IMR-90 (cell line): ENCODE results near the gene AGMO. TPM values are rescaled to one million over a fixed set of nuclear protein-coding genes. Genes with fewer than 3 reads are reported as not detected.

Experiments used
- ATAC-seq: fragments of 200-7000 bp; cut with Tn5 transposase; 2 replicates; pipeline ENCODE4 v1.9.1; 2020; ENCODE audit warnings: low read depth, mild to moderate bottlenecking, moderate library complexity
- BruUV-seq: library from RNA; stranded (reverse); fragments of 400-500 nt; replicated peaks from 2 replicates; lab custom pipeline; 2021; lab: Mats Ljungman, UMichigan
- CTCF ChIA-PET: fragments of 300-600 bp; formaldehyde crosslinking; extraction: SDS; loops from one replicate; lab custom pipeline; 2021; ENCODE audit warnings: antibody characterized with exemption; lab: Yijun Ruan, JAX
- POLR2A ChIA-PET: fragments of 300-600 bp; sonication (Branson Sonifier 250); formaldehyde crosslinking; loops from one replicate; lab custom pipeline; 2022; ENCODE audit warnings: antibody characterized with exemption; ENCODE audit not compliant: unreplicated experiment; lab: Charles Lee
- DNase-seq: peaks from one replicate; pipeline ENCODE4 v3.0.0; 2013
- H2AFZ ChIP-seq: replicated peaks from 2 replicates; pipeline ENCODE3; 2013; ENCODE audit warnings: low read length, mild to moderate bottlenecking; ENCODE audit not compliant: poor library complexity
- H2AK5ac ChIP-seq: 2 replicates; pipeline ENCODE4 v1.6.1; 2013; ENCODE audit warnings: low read depth, low read length, inconsistent platforms
- H2AK9ac ChIP-seq: replicated peaks from 2 replicates; pipeline ENCODE3; 2013; ENCODE audit warnings: mild to moderate bottlenecking, low read depth, low read length, moderate library complexity; ENCODE audit not compliant: poor library complexity
- H2BK120ac ChIP-seq: 2 replicates; pipeline ENCODE4 v1.6.1; 2013; ENCODE audit warnings: low read depth, low read length, inconsistent platforms
- H2BK15ac ChIP-seq: 3 replicates; pipeline ENCODE4 v1.6.1; 2013; ENCODE audit warnings: low read depth, low read length, inconsistent platforms
- H2BK20ac ChIP-seq: 2 replicates; pipeline ENCODE4 v1.6.1; 2013; ENCODE audit warnings: low read depth, mild to moderate bottlenecking, inconsistent platforms, low read length, moderate library complexity
- H2BK5ac ChIP-seq: 2 replicates; pipeline ENCODE4 v1.6.1; 2013; ENCODE audit warnings: mild to moderate bottlenecking, low read depth, low read length, inconsistent platforms; ENCODE audit not compliant: poor library complexity, severe bottlenecking
- H3K14ac ChIP-seq: replicated peaks from 2 replicates; pipeline ENCODE4 v1.6.1; 2013; ENCODE audit warnings: low read depth, low read length, inconsistent platforms
- H3K18ac ChIP-seq: 2 replicates; pipeline ENCODE4 v1.6.1; 2013; ENCODE audit warnings: low read depth, low read length, control low read depth
- H3K23ac ChIP-seq: 2 replicates; pipeline ENCODE4 v1.6.1; 2013; ENCODE audit warnings: low read depth, low read length, inconsistent platforms
- H3K27ac ChIP-seq: 2 replicates; pipeline ENCODE4 v1.5.1; 2013; ENCODE audit warnings: mild to moderate bottlenecking, control low read depth, low read length; ENCODE audit not compliant: insufficient read depth
- H3K27me3 ChIP-seq: 2 replicates; pipeline ENCODE4 v1.6.1; 2013; ENCODE audit warnings: low read length; ENCODE audit not compliant: control insufficient read depth, insufficient read depth
- H3K36me3 ChIP-seq: 2 replicates; pipeline ENCODE4 v1.6.1; 2013; ENCODE audit warnings: low read length, mixed read lengths; ENCODE audit not compliant: control insufficient read depth, insufficient read depth
- H3K4ac ChIP-seq: 2 replicates; pipeline ENCODE4 v1.6.1; 2013; ENCODE audit warnings: low read depth, low read length, inconsistent platforms
- H3K4me1 ChIP-seq: 2 replicates; pipeline ENCODE4 v1.6.1; 2013; ENCODE audit warnings: low read length, mixed read lengths; ENCODE audit not compliant: control insufficient read depth, insufficient read depth
- H3K4me2 ChIP-seq: 2 replicates; pipeline ENCODE4 v1.6.1; 2013; ENCODE audit warnings: low read depth, mild to moderate bottlenecking, control low read depth, low read length, moderate library complexity
- H3K4me3 ChIP-seq: 2 replicates; pipeline ENCODE4 v1.5.1; 2013; ENCODE audit warnings: low read depth, mild to moderate bottlenecking, control low read depth, low read length, moderate library complexity; ENCODE audit not compliant: insufficient read depth
- H3K56ac ChIP-seq: 2 replicates; pipeline ENCODE4 v1.6.1; 2013; ENCODE audit warnings: low read length, inconsistent platforms; ENCODE audit not compliant: insufficient read depth; ENCODE audit errors: extremely low read depth
- H3K79me1 ChIP-seq, 2 experiments: 2 replicates each; pipeline ENCODE4 v1.6.1; 2013; ENCODE audit warnings: low read length in 2 of 2, inconsistent platforms in 1 of 2, low read depth in 1 of 2
- H3K9ac ChIP-seq: 2 replicates; pipeline ENCODE4 v1.6.1; 2013; ENCODE audit warnings: low read depth, low read length, control low read depth
- H3K9me1 ChIP-seq: 2 replicates; pipeline ENCODE4 v1.6.1; 2013; ENCODE audit warnings: low read length, inconsistent platforms; ENCODE audit not compliant: insufficient read depth
- H3K9me3 ChIP-seq: 2 replicates; pipeline ENCODE4 v1.6.1; 2013; ENCODE audit warnings: low read length; ENCODE audit not compliant: control insufficient read depth, insufficient read depth
- H4K20me1 ChIP-seq: 2 replicates; pipeline ENCODE4 v1.6.1; 2013; ENCODE audit warnings: low read length, inconsistent platforms; ENCODE audit not compliant: insufficient read depth
- H4K5ac ChIP-seq: 2 replicates; pipeline ENCODE4 v1.6.1; 2013; ENCODE audit warnings: mild to moderate bottlenecking, low read depth, low read length, control low read depth
- H4K8ac ChIP-seq, 2 experiments: 2 replicates each; pipeline ENCODE4 v1.6.1; 2013; ENCODE audit warnings: low read depth in 2 of 2, low read length in 2 of 2, control low read depth in 1 of 2, inconsistent platforms in 1 of 2
- H4K91ac ChIP-seq: 2 replicates; pipeline ENCODE4 v1.6.1; 2013; ENCODE audit warnings: low read depth, low read length, inconsistent platforms; ENCODE audit not compliant: insufficient read depth
- WGBS, 2 experiments: methylation state at CpG; one replicate each; pipeline versions ENCODE4 v1.1.5 to v1.1.7; 2013; ENCODE audit warnings: missing lambda C conversion rate in 2 of 2; ENCODE audit not compliant: insufficient read length in 1 of 2; ENCODE audit errors: extremely low coverage in 2 of 2; 5-methylcytosine and 5-hydroxymethylcytosine counted together
- dilution Hi-C: fragments of 300-500 bp; cut with HindIII; formaldehyde crosslinking; loops from one replicate; pipeline ENCODE4 v1.14.3; 2018; ENCODE audit warnings: low sequenced_read_pairs; ENCODE audit not compliant: unreplicated experiment
- in situ Hi-C: fragments of 300-500 bp; cut with MboI; formaldehyde crosslinking; loops from 3 replicates; pipeline ENCODE4 v1.14.3; 2019; ENCODE audit warnings: low sequenced_read_pairs, inconsistent platforms, mixed read lengths
- intact Hi-C: fragments of 100-400 bp; cut with micrococcal nuclease; formaldehyde crosslinking; loops from 2 replicates; pipeline ENCODE4 v1.10.0; 2022
- polyA plus RNA-seq, 3 experiments: library from polyadenylated mRNA; depleted of rRNA; stranded (reverse); fragments of >200 nt; gene quantifications; 2 replicates each; pipeline ENCODE4 v1.2.3, GENCODE V29; 2012; ENCODE audit warnings: low replicate concordance in 1 of 3
- total RNA-seq: library from RNA; depleted of rRNA; stranded (reverse); fragments of >200 nt; gene quantifications from 2 replicates; pipeline ENCODE4 v1.2.3, GENCODE V29; 2012
- TF ChIP-seq, protein P1 (sequence below): conservative IDR thresholded peaks from 2 replicates; pipeline ENCODE4 v1.5.1; 2012; ENCODE audit warnings: mild to moderate bottlenecking, low read depth, low read length, improper control_type of control experiment

The AGMO gene
- total and polyA plus RNA-seq, 2 of the 4 experiments (the other 2 are of a cell fraction), result not detected

DNA sequence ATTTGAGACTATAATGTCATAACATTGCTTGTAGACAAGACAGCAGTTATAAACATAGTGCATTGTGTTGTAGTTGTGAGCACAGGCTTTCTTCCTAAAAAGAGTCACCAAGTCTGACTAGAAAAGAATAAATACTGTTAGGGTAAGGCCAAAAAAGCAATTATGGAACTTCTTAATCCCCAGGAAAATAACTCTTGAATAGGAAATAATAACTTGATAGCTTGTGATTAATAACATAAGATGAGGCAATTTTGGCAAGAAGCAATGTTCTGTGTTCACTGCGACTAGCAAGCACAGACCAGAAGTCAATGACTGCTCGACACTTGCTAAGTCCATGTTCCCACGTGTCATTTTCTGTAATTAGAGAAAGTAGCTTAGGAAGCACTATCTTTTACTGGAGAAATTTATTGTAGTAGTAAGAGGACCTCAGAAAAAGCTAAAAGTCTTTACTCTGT lies 97.1 kb downstream of the AGMO start:
- H3K79me1 ChIP-seq, result no peaks in the 10 kb centered on the region
- H3K27ac ChIP-seq, result no peak overlapping the region
- H2AK9ac ChIP-seq, result no peak overlapping the region
- BruUV-seq, result no TSS peak
- no peak overlapping the region for H4K5ac ChIP-seq
- H2AK5ac ChIP-seq, result no peak overlapping the region
- no peak overlapping the region for H3K4me2 ChIP-seq
- H2AFZ ChIP-seq, result no peak overlapping the region
- no peaks in the 10 kb centered on the region for H3K36me3 ChIP-seq
- peak overlapping the region; percentile 80; the same call in 1 of the 2 replicates for H3K14ac ChIP-seq
- H4K91ac ChIP-seq, result no peak overlapping the region
- WGBS, 2 experiments, result 80% methylated on average over 2 of the region's 3 CpGs; no CpG with 5 or more reads in 1 of the 2 experiments
- H2BK20ac ChIP-seq, result 0 out of 2 replicates have a peak overlapping the region, but pooled peaks have one; percentile 18
- no peak overlapping the region for H3K56ac ChIP-seq
- no peak overlapping the region for H2BK15ac ChIP-seq
- no peaks in the 10 kb centered on the region for H4K20me1 ChIP-seq
- no peak overlapping the region for H3K23ac ChIP-seq
- TF ChIP-seq, protein P1, sequence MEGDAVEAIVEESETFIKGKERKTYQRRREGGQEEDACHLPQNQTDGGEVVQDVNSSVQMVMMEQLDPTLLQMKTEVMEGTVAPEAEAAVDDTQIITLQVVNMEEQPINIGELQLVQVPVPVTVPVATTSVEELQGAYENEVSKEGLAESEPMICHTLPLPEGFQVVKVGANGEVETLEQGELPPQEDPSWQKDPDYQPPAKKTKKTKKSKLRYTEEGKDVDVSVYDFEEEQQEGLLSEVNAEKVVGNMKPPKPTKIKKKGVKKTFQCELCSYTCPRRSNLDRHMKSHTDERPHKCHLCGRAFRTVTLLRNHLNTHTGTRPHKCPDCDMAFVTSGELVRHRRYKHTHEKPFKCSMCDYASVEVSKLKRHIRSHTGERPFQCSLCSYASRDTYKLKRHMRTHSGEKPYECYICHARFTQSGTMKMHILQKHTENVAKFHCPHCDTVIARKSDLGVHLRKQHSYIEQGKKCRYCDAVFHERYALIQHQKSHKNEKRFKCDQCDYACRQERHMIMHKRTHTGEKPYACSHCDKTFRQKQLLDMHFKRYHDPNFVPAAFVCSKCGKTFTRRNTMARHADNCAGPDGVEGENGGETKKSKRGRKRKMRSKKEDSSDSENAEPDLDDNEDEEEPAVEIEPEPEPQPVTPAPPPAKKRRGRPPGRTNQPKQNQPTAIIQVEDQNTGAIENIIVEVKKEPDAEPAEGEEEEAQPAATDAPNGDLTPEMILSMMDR, result no peak
- peaks cover 7% of the 10 kb centered on the region for H3K4me1 ChIP-seq
- peak overlapping the region in 1 of 2 experiments; percentile 58; a peak in 1 of 4 replicates for H4K8ac ChIP-seq
- intact Hi-C loops (no loop called here), in situ Hi-C loops (no loop called here), dilution Hi-C loops (no loop called here)
- ChIA-PET CTCF (no interaction called here), POLR2A (no interaction called here)
- H2BK5ac ChIP-seq, result no peak overlapping the region
- ATAC-seq (no peak), DNase-seq (no peak)
- H3K9me1 ChIP-seq, result no peaks in the 10 kb centered on the region
- H3K9me3 ChIP-seq, result no peaks in the 10 kb centered on the region
- H2BK120ac ChIP-seq, result peak overlapping the region; percentile 45; the same call in 1 of the 2 replicates
- no peak overlapping the region for H3K4ac ChIP-seq
- no peak overlapping the region for H3K4me3 ChIP-seq
- no peak overlapping the region for H3K9ac ChIP-seq
- H3K18ac ChIP-seq, result peak overlapping the region; percentile 38
- H3K27me3 ChIP-seq, result no peaks in the 10 kb centered on the region
